Heart right ventricle (tissue), 16 donors: ENCODE results near the gene RAI1. TPM values are rescaled to one million over a fixed set of nuclear protein-coding genes. Genes with fewer than 3 reads are reported as not detected.

Experiments used
- ATAC-seq, 8 donors: fragments of 200-7000 bp; cut with Tn5 transposase; one replicate each; pipeline ENCODE4 v1.9.1; 2020; ENCODE audit warnings: mild to moderate bottlenecking in 8 of 8, moderate library complexity in 8 of 8, moderate number of reproducible peaks in 1 of 8
- DNase-seq, 2 donors: peaks; one replicate each; pipeline ENCODE4 v3.0.0-alpha.2; 2020
- H3K27ac ChIP-seq, 10 donors: fragments of 200-600 bp; sonication (generic) in 2 of 10; one replicate each; pipeline versions ENCODE4 v1.5.0 to v1.8.0; 2020 to 2022; ENCODE audit warnings: mild to moderate bottlenecking in 3 of 10
- H3K27me3 ChIP-seq, 7 donors: fragments of 200-600 bp; one replicate each; pipeline ENCODE4 v1.8.0; 2021 to 2022; ENCODE audit warnings: mild to moderate bottlenecking in 2 of 7
- H3K36me3 ChIP-seq, 9 donors: fragments of 200-600 bp; sonication (generic) in 1 of 9; one replicate each; pipeline versions ENCODE4 v1.5.0 to v1.8.0; 2020 to 2022; ENCODE audit warnings: mild to moderate bottlenecking in 2 of 9
- H3K4me1 ChIP-seq, 9 donors: fragments of 200-600 bp; sonication (generic) in 1 of 9; one replicate each; pipeline versions ENCODE4 v1.5.0 to v1.8.0; 2020 to 2022; ENCODE audit warnings: mild to moderate bottlenecking in 4 of 9
- H3K4me3 ChIP-seq, 10 donors: fragments of 200-600 bp; sonication (generic) in 2 of 10; one replicate each; pipeline versions ENCODE4 v1.5.0 to v1.8.0; 2020 to 2022; ENCODE audit warnings: mild to moderate bottlenecking in 7 of 10, moderate library complexity in 2 of 10
- H3K9me3 ChIP-seq, 11 donors: fragments of 200-600 bp in 10 of 11; sonication (generic) in 2 of 11; one replicate each; pipeline versions ENCODE4 v1.5.0 to v1.8.0; 2013 to 2022; ENCODE audit warnings: mild to moderate bottlenecking in 2 of 11, control low read depth in 1 of 11, moderate library complexity in 1 of 11
- CTCF ChIP-seq, 9 donors: fragments of 200-600 bp; sonication (generic) in 2 of 9; IDR thresholded peaks; one replicate each; pipeline versions ENCODE4 v1.5.0 to v1.8.0; 2021 to 2022; ENCODE audit warnings: antibody characterized with exemption in 9 of 9, mild to moderate bottlenecking in 5 of 9, moderate library complexity in 1 of 9
- whole genome bisulfite sequencing, 2 donors: extraction: QIAGEN DNeasy Blood & Tissue Kit; methylation state at CpG; one replicate each; pipeline ENCODE4 v1.1.7; 2013; ENCODE audit warnings: inconsistent platforms in 1 of 2; 5-methylcytosine and 5-hydroxymethylcytosine counted together
- intact Hi-C, 10 donors: fragments of 100-400 bp; cut with DNase I; formaldehyde crosslinking; loops; one replicate each; pipeline versions ENCODE4 v1.11.1 to v1.14.2; 2022
- polyA plus RNA-seq, 2 donors: library from polyadenylated mRNA; stranded (reverse); fragments of 200-250 nt; gene quantifications; one replicate each; pipeline ENCODE4 v1.2.3, GENCODE V29; 2013
- total RNA-seq, 10 donors: library from RNA; stranded (reverse); fragmentation: NEBNext Ultra II Directional in 3 of 10; extraction: Animal tissue kit (Norgen Biotek cat#: 25700) in 3 of 10; gene quantifications; one replicate each; pipeline versions ENCODE4 v1.2.1 to v1.2.4, GENCODE V29; 2021 to 2023
- donor health status: Arrhythmogenic right ventricular cardiomyopathy.
- donor health status: ischemic (EF 13 %, LVEDD 7.1; RV severe dilation, severe dysfunction).
- donor health status: healthy with polysubstance abuse.
- donor health status: DM: no; HTN: yes; CAD: no.
- donor health status: DM: no; HTN: no; CAD: no.
- donor health status: ischemic (EF 25% LVEDD 6.9; RV normal size, moderate dysfunction).
- donor health status: ischemic (EF 25% LVEDD 5.7; RV mildly dilated, moderate dysfunction).
- donor health status: healthy.
- donor health status: DM: yes; HTN: yes; CAD: no.
- donor health status: Ischemic cardiomyopathy.
- donor health status: ischemic (EF 35%, LVEDD 5.7; RV mildly dilated, moderate dysfunction).
- donor health status: nonischemic (EF 11% LVEDD 7.7; RV severe dilation, severe dysfunction).
- donor health status: DM: yes; HTN: yes; CAD: no.
- donor health status: PGD.
- donor health status: ischemic (EF 29% LVEDD 5.4; RV normal size, mild dysfunction).
- donor health status: nonischemic (EF 23%, LVEDD 6.1; RV moderate dilation, normal function).

Gene RAI1
- total and polyA plus RNA-seq, 12 donors = 13.8 to 32.0 (median 19.8) TPM

- TF ChIP-seq CTCF (IDR thresholded peaks at IDR 0.05) = no peak
- WGBS, 2 donors = 91 to 92% methylated on average over 13 of the region's 13 CpGs
- DNase-seq = no peak
- Histone ChIP-seq H3K4me3 (no peak overlapping the region), H3K27ac (no peak overlapping the region), H3K27me3 (no peaks in the 10 kb centered on the region), H3K9me3 (no peaks in the 10 kb centered on the region), H3K36me3 (peaks cover 0 to 58% (median 0%) of the 10 kb centered on the region in 9 donors), H3K4me1 (peaks cover 0 to 43% (median 19%) of the 10 kb centered on the region in 9 donors)
- ATAC-seq = no peak
- intact Hi-C loops = no loop called here
Observed at GRCh38 chr17:17801800-17802481, 120.7 kb downstream of the RAI1 start.

- no peak for TF ChIP-seq CTCF (IDR thresholded peaks at IDR 0.05)
- DNase-seq = no peak
- H3K36me3 ChIP-seq = peaks cover 0 to 43% (median 0%) of the 10 kb centered on the region in 9 donors
Observed at GRCh38 chr17:17804007-17804406, 122.7 kb downstream of the RAI1 start.

GRCh38 chr17:17805575-17805974 lies 124.3 kb downstream of the RAI1 start:
- intact Hi-C loops = no loop called here
- no peaks in the 10 kb centered on the region for H3K27me3 ChIP-seq
- H3K4me1 ChIP-seq = peaks cover 9 to 54% (median 26%) of the 10 kb centered on the region in 9 donors
- ATAC-seq (peak; percentile 8 to 68 (median 43)), DNase-seq (peak in 1 of 2 donors; percentile 42)
- TF ChIP-seq CTCF (IDR thresholded peaks at IDR 0.05) = no peak
- WGBS, 2 donors = 47 to 53% methylated on average over 9 of the region's 9 CpGs
- no peaks in the 10 kb centered on the region for H3K9me3 ChIP-seq
- H3K27ac ChIP-seq = peak overlapping the region in 9 of 10 donors; percentile 26 to 77 (median 73)
- peaks cover 0 to 47% (median 0%) of the 10 kb centered on the region in 9 donors for H3K36me3 ChIP-seq
- H3K4me3 ChIP-seq = no peak overlapping the region

More at GRCh38 chr17:17804007-17804406, 122.7 kb downstream of the RAI1 start:
- 96% methylated on average over 3 of the region's 3 CpGs for WGBS, 2 donors
- H3K27ac ChIP-seq = no peak overlapping the region
- no peak overlapping the region for H3K4me3 ChIP-seq
- H3K9me3 ChIP-seq = no peaks in the 10 kb centered on the region
- intact Hi-C loops = no loop called here
- H3K27me3 ChIP-seq = no peaks in the 10 kb centered on the region
- H3K4me1 ChIP-seq = peaks cover 0 to 44% (median 19%) of the 10 kb centered on the region in 9 donors
- ATAC-seq = no peak

- H3K4me1 ChIP-seq = peaks cover 13 to 59% (median 31%) of the 10 kb centered on the region in 9 donors
- H3K9me3 ChIP-seq = no peaks in the 10 kb centered on the region
- ATAC-seq (no peak), DNase-seq (no peak)
- H3K27ac ChIP-seq = peak overlapping the region in 7 of 10 donors; percentile 53 to 77 (median 73)
- H3K36me3 ChIP-seq = peaks cover 0 to 52% (median 0%) of the 10 kb centered on the region in 9 donors
- 80 to 85% methylated on average over 4 of the region's 4 CpGs for WGBS, 2 donors
- no peak overlapping the region for H3K4me3 ChIP-seq
- intact Hi-C loops = no loop called here
- no peak for TF ChIP-seq CTCF (IDR thresholded peaks at IDR 0.05)
- H3K27me3 ChIP-seq = no peaks in the 10 kb centered on the region
Observed at GRCh38 chr17:17806035-17806434, 124.8 kb downstream of the RAI1 start.
